ENCODE results near the gene PIK3C2G. TPM values are rescaled to one million over a fixed set of nuclear protein-coding genes. Genes with fewer than 3 reads are reported as not detected.

The PIK3C2G gene
- total and polyA plus RNA-seq, 10 of the 15 experiments (the other 5 are each of a cell fraction or from before 2014, with no cell fraction given): not detected

DNA sequence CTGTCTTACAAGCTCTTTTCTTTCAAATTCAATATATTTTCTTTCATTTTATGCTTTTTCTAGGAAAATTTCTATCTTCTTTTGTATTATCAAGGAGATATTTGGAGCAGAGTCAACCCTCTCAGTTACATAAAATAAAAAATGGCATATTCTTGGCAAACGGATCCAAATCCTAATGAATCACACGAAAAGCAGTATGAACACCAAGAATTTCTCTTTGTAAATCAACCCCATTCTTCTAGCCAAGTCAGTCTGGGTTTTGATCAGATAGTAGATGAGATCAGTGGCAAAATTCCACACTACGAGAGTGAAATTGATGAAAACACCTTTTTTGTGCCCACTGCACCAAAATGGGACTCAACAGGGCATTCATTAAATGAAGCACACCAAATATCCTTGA is 20.6 kb downstream of the PIK3C2G start:
- Histone ChIP-seq H4K20me1 (ENCODE audit: control insufficient read depth, insufficient read depth) (no peaks in the 10 kb centered on the region), H3K36me3 (ENCODE audit: control insufficient read depth in 2 of 2, insufficient read depth in 2 of 2, low read length in 1 of 2) (no peaks in the 10 kb centered on the region), H3K27me3 (replicated peaks in 1 of 2; ENCODE audit: control insufficient read depth in 2 of 2, insufficient read depth in 2 of 2, low read length in 1 of 2) (no peaks in the 10 kb centered on the region), H2AFZ (ENCODE audit: control insufficient read depth, low read depth, low read length) (no peak overlapping the region), H3K79me2 (ENCODE audit: control insufficient read depth, insufficient read depth, low read length) (no peaks in the 10 kb centered on the region), H3K27ac (ENCODE audit: control insufficient read depth, insufficient read depth) (no peak overlapping the region), H3K9ac (ENCODE audit: control insufficient read depth, insufficient read depth, low read length) (no peak overlapping the region), H3K9me3 (replicated peaks; ENCODE audit: control insufficient read depth, insufficient read depth, low read length) (no peaks in the 10 kb centered on the region), H3K4me3 (no peak overlapping the region), H3K4me2 (ENCODE audit: control insufficient read depth, insufficient read depth) (no peak overlapping the region), H3K4me1 (ENCODE audit: control insufficient read depth, insufficient read depth, low read length) (no peaks in the 10 kb centered on the region)
- 1% methylated on average over 3 of the region's 3 CpGs for WGBS (ENCODE audit: insufficient coverage, insufficient replicate concordance, low lambda C conversion rate, missing lambda C conversion rate)
- in situ Hi-C loops (cut with MboI) (no loop called here), intact Hi-C loops (cut with micrococcal nuclease; ENCODE audit: unreplicated experiment) (no loop called here)
- ChIA-PET RAD21 (ENCODE audit: unreplicated experiment) (no interaction called here), CTCF (interaction anchor here (0.6 kb wide), 1 partner anchor 24 kb away, joined by 3 read pairs; no protein-coding TSS in a partner anchor), SMC1A (ENCODE audit: uncharacterized antibody, unreplicated experiment) (no interaction called here), POLR2A (no interaction called here)
- no peak for FAIRE-seq
- DNase-seq (ENCODE audit: low read depth, low spot score): no peak
- no peak for ATAC-seq
- TF ChIP-seq ETV6 (conservative IDR thresholded peaks at IDR 0.05 in 1 of 2, IDR thresholded peaks at IDR 0.05 in 1 of 2; ENCODE audit: borderline replicate concordance in 1 of 2, low read depth in 1 of 2) (no peak), BCLAF1 (IDR thresholded peaks at IDR 0.05) (no peak), ZNF24 (IDR thresholded peaks at IDR 0.05) (no peak), SMAD1 (IDR thresholded peaks at IDR 0.05; ENCODE audit: low read depth, partially characterized antibody) (no peak)
- TF ChIP-seq, protein P1, sequence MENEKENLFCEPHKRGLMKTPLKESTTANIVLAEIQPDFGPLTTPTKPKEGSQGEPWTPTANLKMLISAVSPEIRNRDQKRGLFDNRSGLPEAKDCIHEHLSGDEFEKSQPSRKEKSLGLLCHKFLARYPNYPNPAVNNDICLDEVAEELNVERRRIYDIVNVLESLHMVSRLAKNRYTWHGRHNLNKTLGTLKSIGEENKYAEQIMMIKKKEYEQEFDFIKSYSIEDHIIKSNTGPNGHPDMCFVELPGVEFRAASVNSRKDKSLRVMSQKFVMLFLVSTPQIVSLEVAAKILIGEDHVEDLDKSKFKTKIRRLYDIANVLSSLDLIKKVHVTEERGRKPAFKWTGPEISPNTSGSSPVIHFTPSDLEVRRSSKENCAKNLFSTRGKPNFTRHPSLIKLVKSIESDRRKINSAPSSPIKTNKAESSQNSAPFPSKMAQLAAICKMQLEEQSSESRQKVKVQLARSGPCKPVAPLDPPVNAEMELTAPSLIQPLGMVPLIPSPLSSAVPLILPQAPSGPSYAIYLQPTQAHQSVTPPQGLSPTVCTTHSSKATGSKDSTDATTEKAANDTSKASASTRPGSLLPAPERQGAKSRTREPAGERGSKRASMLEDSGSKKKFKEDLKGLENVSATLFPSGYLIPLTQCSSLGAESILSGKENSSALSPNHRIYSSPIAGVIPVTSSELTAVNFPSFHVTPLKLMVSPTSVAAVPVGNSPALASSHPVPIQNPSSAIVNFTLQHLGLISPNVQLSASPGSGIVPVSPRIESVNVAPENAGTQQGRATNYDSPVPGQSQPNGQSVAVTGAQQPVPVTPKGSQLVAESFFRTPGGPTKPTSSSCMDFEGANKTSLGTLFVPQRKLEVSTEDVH (IDR thresholded peaks at IDR 0.05; ENCODE audit: low read depth, partially characterized antibody): no peak
- BruUV-seq (replicated peaks): no TSS peak

All from GM12878 (cell line).